ENCODE measurements around the gene HBA1.
"Not testable (repeated sequence)": the region's sequence is repeated elsewhere in the genome, so short reads cannot be mapped to it uniquely, and the experiment has no call there.

HBA1 gene

GRCh38 chr16:162271-162991, 14.0 kb upstream of the HBA1 start:
- no peak overlapping the region for H3K4me3 ChIP-seq (ENCODE audit: low read depth in 1 of 2, low read length in 2 of 2)
- no peaks in the 10 kb centered on the region for H4K20me1 ChIP-seq (ENCODE audit: insufficient read depth, low read length)
- no peaks in the 10 kb centered on the region for H3K9me3 ChIP-seq (ENCODE audit: insufficient read depth, low read length, severe bottlenecking)
- DNase-seq (no peak), ATAC-seq (ENCODE audit: insufficient read depth, low read depth) (no peak)
- H3K4me1 ChIP-seq (ENCODE audit: insufficient read depth, low read length): no peaks in the 10 kb centered on the region
- H3K79me2 ChIP-seq (ENCODE audit: insufficient read depth, low read length): no peaks in the 10 kb centered on the region
- no peaks in the 10 kb centered on the region for H3K36me3 ChIP-seq (ENCODE audit: insufficient read depth, low read length)
- H3K9ac ChIP-seq (ENCODE audit: low read depth, low read length): no peak overlapping the region
- H2AFZ ChIP-seq (ENCODE audit: low read depth, low read length): no peak overlapping the region
- H3K4me2 ChIP-seq (ENCODE audit: insufficient read depth, low read length): no peak overlapping the region
- no peak for TF ChIP-seq CTCF (IDR thresholded peaks at IDR 0.05; ENCODE audit: borderline replicate concordance, extremely low read depth, low read length, poor library complexity, severe bottlenecking)
- TF ChIP-seq EZH2 (IDR thresholded peaks at IDR 0.05; ENCODE audit: borderline replicate concordance, low read depth, low read length, severe bottlenecking): no peak
- H3K27me3 ChIP-seq (ENCODE audit: insufficient read depth, low read length, poor library complexity): no peaks in the 10 kb centered on the region
- H3K27ac ChIP-seq (ENCODE audit: low read length): no peak overlapping the region

DNA sequence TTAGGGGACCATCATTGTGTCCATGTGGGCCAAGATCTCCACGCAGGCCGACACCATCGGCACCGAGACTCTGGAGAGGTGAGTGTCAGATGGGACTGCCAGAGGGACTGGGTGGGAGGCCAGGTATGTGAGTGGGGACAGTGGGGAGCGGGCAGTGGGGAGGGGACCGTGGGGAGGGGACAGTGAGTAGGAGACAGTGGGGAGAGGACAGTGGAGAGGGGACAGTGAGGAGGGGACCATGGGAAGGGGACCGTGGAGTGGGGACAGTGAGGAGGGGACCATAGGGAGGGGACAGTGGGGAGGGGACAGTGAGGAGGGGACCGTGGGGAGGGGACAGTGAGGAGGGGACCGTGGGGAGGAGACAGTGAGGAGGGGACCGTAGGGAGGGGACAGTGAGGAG, 13.3 kb upstream of the HBA1 start:
- ATAC-seq (ENCODE audit: insufficient read depth, low read depth); H3K27ac ChIP-seq (ENCODE audit: low read length): not testable (repeated sequence)

DNA sequence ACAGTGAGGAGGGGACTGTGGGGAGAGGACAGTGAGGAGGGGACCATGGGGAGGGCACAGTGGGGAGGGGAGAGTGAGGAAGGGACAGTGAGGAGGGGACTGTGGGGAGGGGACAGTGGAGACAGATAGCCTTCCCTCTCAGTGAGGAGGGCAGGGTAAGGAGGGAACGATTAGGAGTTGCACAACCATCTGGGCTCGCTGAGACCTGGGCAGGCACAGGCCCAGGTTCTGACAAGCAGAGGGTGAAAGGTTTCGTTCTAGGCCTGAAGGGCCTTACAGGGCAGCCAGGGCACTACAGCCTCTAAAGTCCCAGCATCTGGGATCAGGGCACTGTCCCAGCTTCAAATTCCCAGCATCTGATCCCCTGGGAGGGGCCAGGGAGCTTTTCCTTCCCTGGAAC, 12.8 kb upstream of the HBA1 start:
- not testable (repeated sequence) for H3K4me3 ChIP-seq (ENCODE audit: low read depth in 1 of 2, low read length in 2 of 2); H3K27ac ChIP-seq (ENCODE audit: low read length); DNase-seq; H3K9me3 ChIP-seq (ENCODE audit: insufficient read depth, low read length, severe bottlenecking); H3K27me3 ChIP-seq (ENCODE audit: insufficient read depth, low read length, poor library complexity); H3K36me3 ChIP-seq (ENCODE audit: insufficient read depth, low read length); H4K20me1 ChIP-seq (ENCODE audit: insufficient read depth, low read length); H3K9ac ChIP-seq (ENCODE audit: low read depth, low read length); H2AFZ ChIP-seq (ENCODE audit: low read depth, low read length); H3K4me2 ChIP-seq (ENCODE audit: insufficient read depth, low read length); H3K79me2 ChIP-seq (ENCODE audit: insufficient read depth, low read length); ATAC-seq (ENCODE audit: insufficient read depth, low read depth); H3K4me1 ChIP-seq (ENCODE audit: insufficient read depth, low read length)

More for the DNA sequence above, 13.3 kb upstream of the HBA1 start:
- H4K20me1 ChIP-seq (ENCODE audit: insufficient read depth, low read length); H3K36me3 ChIP-seq (ENCODE audit: insufficient read depth, low read length); H3K27me3 ChIP-seq (ENCODE audit: insufficient read depth, low read length, poor library complexity); H3K4me1 ChIP-seq (ENCODE audit: insufficient read depth, low read length); H3K9me3 ChIP-seq (ENCODE audit: insufficient read depth, low read length, severe bottlenecking); H3K9ac ChIP-seq (ENCODE audit: low read depth, low read length); DNase-seq; H3K4me2 ChIP-seq (ENCODE audit: insufficient read depth, low read length); H2AFZ ChIP-seq (ENCODE audit: low read depth, low read length); H3K4me3 ChIP-seq (ENCODE audit: low read depth in 1 of 2, low read length in 2 of 2); H3K79me2 ChIP-seq (ENCODE audit: insufficient read depth, low read length): not testable (repeated sequence)

DNA sequence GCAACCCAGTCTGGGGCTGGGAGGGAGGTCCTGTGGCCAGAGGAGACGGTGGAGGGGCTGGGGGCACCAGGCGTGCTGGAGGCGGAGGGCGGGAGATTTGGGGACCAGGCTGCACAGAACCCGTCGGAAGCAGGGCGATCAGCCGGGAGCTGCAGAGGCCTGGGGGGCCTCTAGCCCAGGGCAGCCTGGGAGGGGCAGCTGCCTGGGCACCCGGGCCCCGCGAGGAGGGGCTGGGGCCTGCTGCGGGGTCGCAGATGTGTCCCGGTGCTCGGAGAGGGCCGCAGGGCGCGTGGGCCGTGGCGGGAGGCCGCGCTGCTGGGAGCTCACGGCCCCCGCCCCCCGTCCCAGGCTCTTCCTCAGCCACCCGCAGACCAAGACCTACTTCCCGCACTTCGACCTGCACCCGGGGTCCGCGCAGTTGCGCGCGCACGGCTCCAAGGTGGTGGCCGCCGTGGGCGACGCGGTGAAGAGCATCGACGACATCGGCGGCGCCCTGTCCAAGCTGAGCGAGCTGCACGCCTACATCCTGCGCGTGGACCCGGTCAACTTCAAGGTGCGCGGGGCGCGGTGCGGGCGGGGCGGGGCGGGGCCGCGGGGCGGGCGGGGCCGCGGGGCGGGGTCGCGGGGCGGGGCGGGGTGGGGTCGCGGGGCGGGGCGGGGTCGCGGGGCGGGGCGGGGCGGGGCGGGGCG, 12.2 kb upstream of the HBA1 start:
- not testable (repeated sequence) for H3K9me3 ChIP-seq (ENCODE audit: insufficient read depth, low read length, severe bottlenecking); H3K4me3 ChIP-seq (ENCODE audit: low read depth in 1 of 2, low read length in 2 of 2); H3K27ac ChIP-seq (ENCODE audit: low read length); H3K4me1 ChIP-seq (ENCODE audit: insufficient read depth, low read length); H4K20me1 ChIP-seq (ENCODE audit: insufficient read depth, low read length); H3K4me2 ChIP-seq (ENCODE audit: insufficient read depth, low read length); H3K27me3 ChIP-seq (ENCODE audit: insufficient read depth, low read length, poor library complexity); H3K9ac ChIP-seq (ENCODE audit: low read depth, low read length); H2AFZ ChIP-seq (ENCODE audit: low read depth, low read length); H3K36me3 ChIP-seq (ENCODE audit: insufficient read depth, low read length); H3K79me2 ChIP-seq (ENCODE audit: insufficient read depth, low read length); DNase-seq; ATAC-seq (ENCODE audit: insufficient read depth, low read depth)

All from DND-41 (cell line).